Erythroblast (primary cell): ENCODE data around the gene DMAC1.

ENCODE experiments used
- GATA1 ChIP-seq: IDR thresholded peaks from 2 replicates; pipeline ENCODE4 v1.6.1; 2011; ENCODE audit warnings: low read depth, mild to moderate bottlenecking, control low read depth, low read length, moderate library complexity
- POLR2A ChIP-seq: IDR thresholded peaks from 2 replicates; pipeline ENCODE4 v1.6.1; 2011; ENCODE audit warnings: mild to moderate bottlenecking, low read length

DNA sequence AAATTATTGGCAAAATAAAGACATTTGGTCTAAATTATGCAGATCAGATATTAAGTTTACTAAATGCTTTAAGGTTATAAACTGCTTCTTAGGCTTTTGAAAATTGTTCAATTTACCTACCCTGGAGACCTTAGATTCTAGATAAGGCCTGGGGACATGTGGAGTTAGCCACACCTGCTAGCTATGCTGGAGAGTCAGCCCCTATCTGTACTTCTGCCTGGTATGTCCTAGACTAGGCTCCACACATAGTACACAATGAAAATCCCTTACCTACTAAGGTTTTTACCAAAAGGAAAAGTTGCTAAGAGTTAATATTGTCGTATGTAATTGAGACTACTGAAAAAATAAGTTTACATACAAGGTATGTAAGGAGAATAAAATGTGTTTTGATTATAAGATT, 49.8 kb upstream of the DMAC1 start:
- no peak for TF ChIP-seq POLR2A
- no peak for TF ChIP-seq GATA1
